HAP-1 (cell line): ENCODE measurements around the gene SLMAP.

Experiments used
- DNase-seq, 2 experiments: peaks; one replicate each; pipeline ENCODE4 v3.0.0-alpha.2; 2016 to 2020; ENCODE audit warnings: low spot score in 2 of 2
- H3K27me3 ChIP-seq: fragments of 250-450 bp; sonication (Bioruptor Pico); 2 replicates; pipeline ENCODE4 v1.5.1; 2020; ENCODE audit warnings: low read depth, mild to moderate bottlenecking, moderate library complexity
- H3K36me3 ChIP-seq: fragments of 250-450 bp; sonication (Bioruptor Pico); replicated peaks from 2 replicates; pipeline ENCODE4 v1.5.1; 2020; ENCODE audit warnings: mild to moderate bottlenecking
- H3K4me1 ChIP-seq: fragments of 250-450 bp; sonication (Bioruptor Pico); 2 replicates; pipeline ENCODE4 v1.5.1; 2020; ENCODE audit warnings: mild to moderate bottlenecking
- H3K4me3 ChIP-seq: fragments of 250-450 bp; sonication (Bioruptor Pico); 2 replicates; pipeline ENCODE4 v1.5.1; 2020; ENCODE audit warnings: mild to moderate bottlenecking, moderate library complexity
- H3K9me3 ChIP-seq: fragments of 250-450 bp; sonication (Bioruptor Pico); 2 replicates; pipeline ENCODE4 v1.5.1; 2020; ENCODE audit warnings: mild to moderate bottlenecking, moderate library complexity
- in situ Hi-C: fragments of 300-500 bp; cut with MboI; formaldehyde crosslinking; loops from 3 replicates; pipeline ENCODE4 v1.14.3; 2020; ENCODE audit warnings: low sequenced_read_pairs, inconsistent platforms, mixed read lengths

Gene SLMAP

DNA sequence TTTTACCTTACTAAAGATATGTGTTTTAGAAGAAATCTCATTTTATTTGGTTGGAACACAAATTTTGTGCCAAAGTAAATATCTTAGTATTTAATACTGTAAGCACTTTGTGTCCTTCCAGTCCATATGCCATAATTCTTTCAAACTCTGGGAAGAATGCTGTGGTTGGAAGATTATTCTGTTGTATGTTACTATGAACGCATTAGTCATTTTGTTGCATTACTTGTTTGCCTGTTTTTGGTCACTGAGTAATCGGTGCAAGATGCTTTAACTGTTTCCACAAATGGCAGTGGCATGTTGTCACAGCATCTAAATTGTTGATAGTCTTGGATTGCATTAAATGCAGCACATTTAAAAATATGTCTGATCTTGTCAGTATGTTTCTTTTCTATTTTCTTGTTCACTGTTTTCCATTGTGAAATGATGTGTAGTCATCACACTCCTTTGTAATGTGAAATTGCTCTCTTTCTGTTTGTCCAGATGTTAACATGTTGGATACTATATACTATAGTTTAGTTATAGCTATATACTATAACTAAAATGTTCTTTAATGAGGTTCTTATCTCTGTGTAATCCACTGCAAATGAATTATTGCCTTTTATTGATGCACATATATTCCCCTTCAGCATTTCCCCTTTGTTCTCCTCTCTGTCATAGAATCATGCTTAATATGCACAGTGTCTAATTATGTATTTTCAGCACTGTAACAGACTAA lies 162.2 kb downstream of the SLMAP start:
- H3K27me3 ChIP-seq, result no peaks in the 10 kb centered on the region
- H3K9me3 ChIP-seq, result no peaks in the 10 kb centered on the region
- peaks cover 27% of the 10 kb centered on the region for H3K36me3 ChIP-seq
- H3K4me3 ChIP-seq, result no peak overlapping the region
- in situ Hi-C loops, result no loop called here
- DNase-seq, result no peak
- no peaks in the 10 kb centered on the region for H3K4me1 ChIP-seq

DNA sequence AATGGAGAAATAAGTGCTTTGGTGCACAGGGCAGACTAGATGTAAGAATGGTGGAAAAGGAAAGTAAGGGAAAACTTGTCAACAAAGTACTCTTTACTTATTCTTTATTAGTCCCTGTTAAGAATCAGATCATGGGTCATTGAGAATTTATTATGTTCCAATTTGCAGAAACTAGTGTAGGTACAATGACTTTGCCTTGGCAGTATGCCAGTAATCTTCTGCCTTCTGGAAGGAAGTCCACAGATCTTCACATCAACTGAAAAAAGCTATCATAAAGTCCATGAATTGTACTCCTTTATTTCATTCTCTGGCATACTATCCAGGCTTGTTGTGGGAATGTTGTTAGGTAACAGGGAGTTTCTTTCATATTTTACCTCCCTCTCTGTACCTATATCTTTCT lies 163.9 kb downstream of the SLMAP start:
- H3K4me3 ChIP-seq, result no peak overlapping the region
- H3K27me3 ChIP-seq, result no peaks in the 10 kb centered on the region
- peaks cover 27% of the 10 kb centered on the region for H3K36me3 ChIP-seq
- H3K9me3 ChIP-seq, result no peaks in the 10 kb centered on the region
- H3K4me1 ChIP-seq, result no peaks in the 10 kb centered on the region
- in situ Hi-C loops, result no loop called here
- no peak for DNase-seq

DNA sequence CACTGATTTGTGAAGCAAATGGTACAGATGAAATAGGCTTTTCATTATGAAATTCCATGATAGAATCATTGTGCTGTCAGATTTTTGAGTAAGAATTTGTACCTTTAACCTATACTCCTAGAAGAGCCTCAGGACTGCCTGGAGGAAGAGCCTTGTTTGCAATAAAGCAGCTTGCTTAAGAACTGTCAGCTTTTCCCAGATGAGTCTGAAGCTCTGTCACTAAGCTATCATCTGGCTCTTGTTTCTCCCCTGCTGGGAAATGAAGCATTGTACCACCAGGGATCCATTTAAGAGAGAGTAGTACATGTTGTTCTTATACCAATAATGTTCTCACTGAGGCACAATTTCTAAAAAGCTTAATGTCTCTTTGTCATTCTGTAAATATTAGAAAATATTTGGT lies 167.0 kb downstream of the SLMAP start:
- in situ Hi-C loops, result no loop called here
- Histone ChIP-seq H3K4me1 (no peaks in the 10 kb centered on the region), H3K9me3 (no peaks in the 10 kb centered on the region), H3K27me3 (no peaks in the 10 kb centered on the region), H3K36me3 (peaks cover 4% of the 10 kb centered on the region), H3K4me3 (no peak overlapping the region)
- DNase-seq, result no peak

DNA sequence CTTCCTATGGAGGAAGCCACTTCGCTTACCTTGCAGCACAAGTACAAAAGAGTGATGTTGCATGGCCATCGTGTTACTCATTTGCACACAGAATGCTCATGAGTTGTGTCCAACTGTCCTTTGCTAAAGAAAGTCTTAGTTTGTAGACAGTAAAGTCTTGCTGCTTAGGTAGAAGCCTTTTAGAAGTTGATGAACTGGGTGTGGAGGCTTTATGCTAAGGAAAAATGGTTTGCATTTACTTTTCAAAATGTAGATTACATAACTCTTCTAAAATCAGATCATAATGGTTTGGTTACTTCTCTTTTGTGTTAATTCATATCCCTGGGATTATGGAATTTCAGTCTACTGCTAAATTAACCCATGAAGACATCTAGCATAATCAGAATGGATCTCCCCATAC lies 167.6 kb downstream of the SLMAP start:
- no peaks in the 10 kb centered on the region for H3K4me1 ChIP-seq
- no peak overlapping the region for H3K4me3 ChIP-seq
- no peaks in the 10 kb centered on the region for H3K9me3 ChIP-seq
- DNase-seq, result no peak
- H3K36me3 ChIP-seq, result peaks cover 6% of the 10 kb centered on the region
- in situ Hi-C loops, result no loop called here
- no peaks in the 10 kb centered on the region for H3K27me3 ChIP-seq

DNA sequence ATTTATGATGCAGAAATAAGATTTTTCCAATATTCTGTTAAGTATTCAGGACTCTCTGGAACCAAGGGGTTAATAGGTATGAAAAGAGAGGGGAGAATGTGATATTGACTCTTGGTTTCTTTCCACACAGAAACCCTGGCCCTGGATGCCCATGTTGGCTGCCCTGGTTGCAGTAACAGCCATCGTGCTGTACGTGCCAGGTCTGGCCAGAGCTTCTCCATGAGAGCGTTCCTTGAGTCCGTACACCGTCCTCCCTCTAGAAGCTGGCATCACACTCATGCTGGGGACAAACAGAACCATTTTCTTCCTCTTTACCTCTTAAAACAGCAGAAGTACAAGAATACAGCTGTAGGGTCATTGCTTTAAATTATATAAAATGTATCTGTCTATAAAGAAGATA lies 171.1 kb downstream of the SLMAP start:
- no peaks in the 10 kb centered on the region for H3K9me3 ChIP-seq
- no peaks in the 10 kb centered on the region for H3K27me3 ChIP-seq
- in situ Hi-C loops, result no loop called here
- no peak for DNase-seq
- H3K4me1 ChIP-seq, result no peaks in the 10 kb centered on the region
- H3K4me3 ChIP-seq, result no peak overlapping the region
- H3K36me3 ChIP-seq, result peaks cover 6% of the 10 kb centered on the region; the same call in 1 of the 2 replicates

DNA sequence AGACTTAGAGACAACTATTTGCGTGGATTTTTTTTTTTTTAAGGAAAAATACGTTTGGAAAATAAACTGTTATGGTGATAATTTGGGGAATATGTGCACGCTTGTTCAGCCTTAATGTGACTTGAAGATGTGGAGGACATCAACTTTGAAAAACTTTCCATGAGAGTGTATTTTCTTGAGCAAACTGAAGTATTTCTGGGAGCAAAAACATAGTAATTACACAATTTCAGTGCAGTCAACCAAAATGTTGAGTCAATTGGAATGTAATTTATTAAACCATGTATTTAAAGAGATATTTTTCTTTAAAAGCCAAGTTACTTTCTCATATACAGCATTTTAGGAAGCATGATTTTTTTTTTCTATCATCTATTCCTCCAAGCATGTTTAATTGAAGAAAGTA lies 171.8 kb downstream of the SLMAP start:
- H3K4me3 ChIP-seq, result no peak overlapping the region
- no peaks in the 10 kb centered on the region for H3K27me3 ChIP-seq
- no peaks in the 10 kb centered on the region for H3K9me3 ChIP-seq
- DNase-seq, result no peak
- H3K36me3 ChIP-seq, result peaks cover 3% of the 10 kb centered on the region; the same call in 1 of the 2 replicates
- in situ Hi-C loops, result no loop called here
- H3K4me1 ChIP-seq, result no peaks in the 10 kb centered on the region

DNA sequence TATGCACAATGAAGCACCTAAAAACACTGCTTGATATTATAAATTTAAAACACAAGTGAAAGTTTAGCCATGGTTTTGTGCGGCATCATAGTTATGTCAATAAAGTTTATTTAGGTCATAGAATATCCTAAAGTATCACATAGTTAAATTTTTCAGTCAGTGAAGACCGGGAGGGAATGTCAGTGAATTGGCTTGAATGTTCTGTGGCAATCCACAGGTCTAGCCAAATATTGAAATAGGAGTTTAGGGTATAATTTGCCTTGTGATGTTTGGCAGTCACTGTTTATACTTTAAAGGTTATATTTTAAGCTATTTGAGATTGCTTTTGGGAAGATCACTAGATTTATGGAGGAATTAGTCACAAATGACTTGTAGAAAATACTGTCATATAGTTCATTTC lies 172.4 kb downstream of the SLMAP start:
- in situ Hi-C loops, result no loop called here
- H3K27me3 ChIP-seq, result no peaks in the 10 kb centered on the region
- H3K9me3 ChIP-seq, result no peaks in the 10 kb centered on the region
- no peak overlapping the region for H3K4me3 ChIP-seq
- H3K4me1 ChIP-seq, result no peaks in the 10 kb centered on the region
- no peak for DNase-seq
- peaks cover 2% of the 10 kb centered on the region; the same call in 1 of the 2 replicates for H3K36me3 ChIP-seq

DNA sequence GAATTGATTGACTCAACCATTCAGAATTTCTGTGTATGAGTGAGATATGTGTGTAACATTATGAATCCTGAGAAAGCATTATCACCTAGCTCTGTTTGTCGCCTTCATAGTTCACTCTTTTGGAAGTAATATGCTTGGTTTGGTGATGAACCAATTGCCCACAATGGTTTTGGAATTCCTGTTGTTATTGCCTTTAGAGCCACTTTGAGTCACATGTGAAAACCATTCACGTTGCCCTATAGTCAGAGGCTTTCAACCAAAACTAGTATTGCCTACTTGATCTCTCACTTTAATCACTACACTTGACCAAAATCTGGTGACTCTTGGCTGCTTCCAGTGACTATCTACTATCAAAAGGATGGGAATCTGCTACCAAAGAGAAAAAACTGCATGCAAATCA lies 173.9 kb downstream of the SLMAP start:
- H3K4me1 ChIP-seq, result no peaks in the 10 kb centered on the region
- no peaks in the 10 kb centered on the region for H3K9me3 ChIP-seq
- H3K36me3 ChIP-seq, result peaks cover 2% of the 10 kb centered on the region; the same call in 1 of the 2 replicates
- DNase-seq, result no peak
- no peak overlapping the region for H3K4me3 ChIP-seq
- no peaks in the 10 kb centered on the region for H3K27me3 ChIP-seq
- in situ Hi-C loops, result no loop called here

DNA sequence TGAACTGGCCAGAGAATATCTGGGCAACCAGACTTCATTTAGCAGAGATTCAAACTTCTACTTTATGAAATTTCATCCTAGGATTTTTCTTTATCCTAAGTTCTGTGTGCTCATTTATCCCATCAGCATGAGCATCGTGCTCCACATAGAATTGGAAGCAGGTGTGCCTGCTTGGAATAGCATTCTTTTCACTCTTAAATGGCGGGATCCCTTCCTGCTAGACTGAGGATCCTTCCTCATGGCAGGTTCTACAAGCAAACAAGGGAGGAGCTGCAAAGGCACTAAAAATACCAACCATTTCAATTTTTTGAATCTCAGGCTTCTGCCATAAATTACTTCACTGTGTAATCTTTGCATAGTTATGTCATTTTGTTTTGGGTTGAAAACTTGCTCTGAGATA lies 177.5 kb downstream of the SLMAP start:
- in situ Hi-C loops, result no loop called here
- no peak overlapping the region for H3K4me3 ChIP-seq
- no peak for DNase-seq
- no peaks in the 10 kb centered on the region for H3K36me3 ChIP-seq
- H3K9me3 ChIP-seq, result no peaks in the 10 kb centered on the region
- H3K4me1 ChIP-seq, result no peaks in the 10 kb centered on the region
- H3K27me3 ChIP-seq, result no peaks in the 10 kb centered on the region

DNA sequence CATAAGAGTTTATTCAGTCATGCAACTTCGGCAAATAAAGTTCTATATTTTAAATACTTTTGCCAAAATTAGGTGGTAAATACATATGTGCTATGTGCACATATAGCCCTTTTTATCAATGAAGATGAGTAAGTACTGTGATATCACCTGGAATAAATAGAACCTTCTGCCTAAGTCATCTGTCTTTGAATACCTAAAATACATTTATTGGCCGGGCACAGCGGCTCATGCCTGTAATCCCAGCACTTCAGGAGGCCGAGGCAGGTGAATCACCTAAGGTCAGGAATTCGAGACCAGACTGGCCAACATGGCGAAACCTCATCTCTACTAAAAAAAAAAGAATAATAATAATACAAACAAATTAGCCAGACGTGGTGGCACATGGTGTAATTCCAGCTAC lies 178.3 kb downstream of the SLMAP start:
- H3K36me3 ChIP-seq, result no peaks in the 10 kb centered on the region
- H3K4me1 ChIP-seq, result no peaks in the 10 kb centered on the region
- no peak for DNase-seq
- no peaks in the 10 kb centered on the region for H3K9me3 ChIP-seq
- H3K27me3 ChIP-seq, result no peaks in the 10 kb centered on the region
- in situ Hi-C loops, result no loop called here
- H3K4me3 ChIP-seq, result no peak overlapping the region

DNA sequence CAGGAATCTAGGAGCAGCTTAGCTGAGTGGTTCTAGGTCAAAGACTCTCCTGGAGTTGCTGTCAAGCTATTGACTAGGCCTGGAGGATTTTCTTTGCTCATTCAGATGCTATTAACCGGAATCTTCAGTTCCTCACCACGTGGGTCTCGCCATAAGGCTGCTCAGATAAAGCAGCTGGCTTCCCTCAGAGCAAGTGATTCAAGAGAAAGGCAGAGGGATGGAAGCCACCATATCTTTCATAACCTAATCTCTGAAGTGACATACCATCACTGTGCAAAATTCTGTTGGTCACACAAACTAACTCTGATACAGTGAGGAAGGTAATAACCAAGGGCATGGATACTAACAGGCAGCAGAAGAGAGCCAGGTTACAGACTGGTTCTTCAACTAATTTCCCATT lies 179.4 kb downstream of the SLMAP start:
- in situ Hi-C loops, result no loop called here

DNA sequence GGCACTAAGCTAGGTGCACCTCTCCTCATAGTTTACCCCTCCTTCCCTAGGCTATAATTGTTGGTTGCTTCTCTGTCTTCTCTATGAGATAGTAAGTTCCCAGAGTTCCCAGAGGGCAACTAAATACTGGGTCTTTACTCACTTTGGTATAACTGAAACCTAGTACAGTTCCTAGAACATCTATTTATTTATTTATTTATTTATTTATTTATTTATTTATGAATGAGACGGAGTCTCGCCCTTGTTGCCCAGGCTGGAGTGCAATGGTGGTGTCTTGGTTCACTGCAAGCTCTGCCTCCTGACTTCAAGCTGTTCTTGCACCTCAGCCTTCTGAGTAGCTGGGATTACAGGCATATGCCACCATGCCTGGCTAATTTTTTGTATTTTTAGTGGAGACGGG lies 181.0 kb downstream of the SLMAP start:
- Histone ChIP-seq H3K36me3 (no peaks in the 10 kb centered on the region), H3K9me3 (no peaks in the 10 kb centered on the region), H3K27me3 (no peaks in the 10 kb centered on the region), H3K4me3 (no peak overlapping the region), H3K4me1 (no peaks in the 10 kb centered on the region)
- in situ Hi-C loops, result no loop called here
- no peak for DNase-seq

More for the DNA sequence above, 179.4 kb downstream of the SLMAP start:
- Histone ChIP-seq H3K4me1 (no peaks in the 10 kb centered on the region), H3K4me3 (no peak overlapping the region), H3K9me3 (no peaks in the 10 kb centered on the region), H3K27me3 (no peaks in the 10 kb centered on the region), H3K36me3 (no peaks in the 10 kb centered on the region)
- DNase-seq, result no peak

DNA sequence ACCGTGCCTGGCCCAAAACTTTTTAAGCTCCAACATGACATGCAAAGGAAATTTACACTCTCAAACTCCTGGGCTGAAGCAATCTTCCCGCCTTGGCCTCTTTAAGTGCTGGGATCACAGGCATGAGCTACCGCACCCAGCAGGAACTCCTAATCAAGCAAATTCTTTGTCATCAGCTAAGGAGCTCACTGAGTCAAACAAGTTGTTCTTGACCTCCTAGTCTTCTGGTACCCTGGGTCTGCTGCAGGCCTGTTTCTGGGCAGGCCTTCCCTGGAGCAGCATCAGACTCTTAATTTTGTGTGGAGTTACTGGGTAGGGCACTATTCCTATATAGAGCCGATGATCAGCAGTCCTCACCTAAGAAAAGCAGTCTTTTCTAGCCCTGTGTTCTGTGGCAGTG lies 183.7 kb downstream of the SLMAP start:
- no peaks in the 10 kb centered on the region for H3K9me3 ChIP-seq
- H3K36me3 ChIP-seq, result no peaks in the 10 kb centered on the region
- in situ Hi-C loops, result no loop called here
- H3K4me1 ChIP-seq, result no peaks in the 10 kb centered on the region
- no peak for DNase-seq
- H3K27me3 ChIP-seq, result no peaks in the 10 kb centered on the region
- H3K4me3 ChIP-seq, result no peak overlapping the region

DNA sequence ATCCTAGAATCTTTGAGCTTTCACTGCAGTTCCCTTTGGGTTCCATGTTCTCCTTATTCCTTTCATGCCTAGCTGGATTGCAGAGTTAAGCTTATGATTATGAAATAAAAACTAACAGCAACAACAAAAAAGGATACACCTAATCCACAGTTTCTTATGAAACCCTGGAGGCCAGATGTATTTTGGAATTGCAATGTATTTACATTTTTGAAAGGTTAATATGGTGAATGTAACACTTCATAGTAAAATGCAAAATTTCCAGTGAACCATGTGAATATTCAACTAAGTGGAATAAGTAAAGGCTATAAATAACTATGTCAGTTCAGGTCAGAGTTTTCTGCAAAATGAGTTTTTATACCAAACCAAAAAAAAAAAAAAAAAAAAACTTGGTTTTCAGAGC lies 186.3 kb downstream of the SLMAP start:
- no peak overlapping the region for H3K4me3 ChIP-seq
- no peaks in the 10 kb centered on the region for H3K4me1 ChIP-seq
- in situ Hi-C loops, result no loop called here
- H3K36me3 ChIP-seq, result no peaks in the 10 kb centered on the region
- H3K9me3 ChIP-seq, result no peaks in the 10 kb centered on the region
- no peak for DNase-seq
- no peaks in the 10 kb centered on the region for H3K27me3 ChIP-seq

DNA sequence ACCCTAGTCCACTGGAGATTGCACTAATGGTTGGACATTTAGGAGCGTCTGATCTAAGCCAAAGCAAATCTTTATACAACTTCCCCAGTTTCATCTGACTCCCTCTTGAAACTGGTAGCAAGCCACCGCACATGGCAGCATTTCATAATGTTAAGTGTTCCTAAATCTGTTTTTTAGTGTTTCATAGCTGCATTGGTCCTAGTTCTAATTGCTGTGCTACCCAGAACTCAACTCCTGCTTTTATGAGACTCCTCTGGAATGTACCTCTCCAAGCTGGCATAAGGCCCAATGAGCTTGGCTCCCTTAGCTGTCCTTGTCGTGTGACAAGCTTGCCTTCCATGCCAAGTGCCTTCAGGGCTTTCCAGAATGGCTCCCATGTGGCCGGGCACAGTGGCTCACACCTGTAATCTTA lies 186.8 kb downstream of the SLMAP start:
- H3K9me3 ChIP-seq, result no peaks in the 10 kb centered on the region
- no peaks in the 10 kb centered on the region for H3K27me3 ChIP-seq
- no peak overlapping the region for H3K4me3 ChIP-seq
- DNase-seq, result no peak
- H3K4me1 ChIP-seq, result no peaks in the 10 kb centered on the region
- in situ Hi-C loops, result no loop called here
- H3K36me3 ChIP-seq, result no peaks in the 10 kb centered on the region
